HG02885 (cell line): ENCODE results near the gene MRPL33.

Experiments used
- ATAC-seq: cut with Tn5 transposase; IDR thresholded peaks from one replicate; pipeline ENCODE4 v1.9.1; 2021; ENCODE audit warnings: mild to moderate bottlenecking; ENCODE audit not compliant: unreplicated experiment, poor library complexity

The MRPL33 gene

DNA sequence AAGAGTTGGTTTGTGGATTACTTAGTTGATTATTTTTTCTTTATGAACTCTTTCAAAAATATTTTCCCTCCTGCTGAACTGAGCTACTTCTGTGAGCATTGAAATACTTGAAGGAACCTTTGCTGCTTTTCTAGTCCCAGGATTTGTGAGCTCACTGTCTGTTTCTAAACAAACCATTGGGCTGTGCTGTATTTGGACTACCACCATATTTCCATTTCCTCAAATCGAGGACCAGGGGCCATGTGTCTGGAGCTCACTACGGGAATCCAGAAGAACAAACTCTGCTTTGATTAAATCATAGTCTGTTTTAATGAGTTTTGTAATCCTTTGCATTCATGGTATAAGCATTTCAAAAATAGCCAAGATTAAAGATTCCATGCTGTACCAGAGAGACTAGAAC is 1.3 kb downstream of the MRPL33 start:
- ATAC-seq = no peak

DNA sequence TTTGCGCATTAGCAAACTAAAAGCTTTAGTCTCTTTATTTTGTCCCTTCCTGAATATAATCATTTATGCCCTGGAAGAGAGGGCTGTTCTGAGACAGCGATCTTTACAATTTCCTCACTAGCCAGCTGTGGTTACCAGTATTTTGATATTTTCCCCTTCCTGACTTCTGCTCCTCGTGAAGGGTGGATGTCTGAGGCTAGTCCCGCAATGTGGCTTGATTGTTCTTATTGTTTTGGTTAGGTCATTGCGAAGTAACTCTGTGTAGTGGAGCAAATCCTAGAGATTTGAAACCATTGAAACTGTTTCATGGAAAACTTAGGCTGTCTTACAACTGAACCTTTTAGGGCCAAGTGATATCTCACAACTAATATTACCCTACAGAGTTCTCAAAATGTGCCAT is 2.4 kb downstream of the MRPL33 start:
- no peak for ATAC-seq

GRCh38 chr2:27776097-27776496 is 4.6 kb downstream of the MRPL33 start:
- ATAC-seq = no peak

GRCh38 chr2:27776696-27777095 is 5.2 kb downstream of the MRPL33 start:
- no peak for ATAC-seq

DNA sequence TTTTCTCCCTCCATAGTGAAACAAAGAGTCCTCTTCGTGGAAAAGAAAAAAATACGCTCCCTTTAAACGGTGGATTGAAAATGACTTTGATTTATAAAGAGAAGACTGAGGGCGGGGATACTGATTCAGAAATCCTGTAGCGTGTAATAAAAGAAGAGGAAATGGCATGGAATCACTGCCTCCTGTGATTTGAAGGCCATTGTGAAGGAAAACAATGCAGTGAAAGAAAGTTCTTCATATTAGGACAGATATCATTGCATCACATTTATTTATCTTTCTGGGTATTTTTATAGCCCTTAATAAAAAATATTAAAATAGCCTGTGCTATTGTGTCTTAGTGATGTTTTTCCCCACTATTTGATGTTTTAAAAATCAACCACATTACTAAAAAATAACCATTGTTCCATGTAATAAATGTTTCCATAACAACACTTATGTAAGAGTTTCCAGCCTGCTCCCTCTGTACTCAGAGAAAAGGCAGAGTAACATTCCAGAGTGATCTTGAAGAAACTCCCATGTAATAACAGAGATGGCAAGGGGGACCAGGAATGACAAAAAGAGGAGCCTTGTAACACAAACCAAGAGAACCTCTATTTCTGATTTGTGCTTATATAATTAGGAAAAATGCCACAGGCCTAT is 8.0 kb downstream of the MRPL33 start:
- no peak for ATAC-seq

- ATAC-seq = no peak
These were observed 10.0 kb downstream of the MRPL33 start for GRCh38 chr2:27781496-27781895.

DNA sequence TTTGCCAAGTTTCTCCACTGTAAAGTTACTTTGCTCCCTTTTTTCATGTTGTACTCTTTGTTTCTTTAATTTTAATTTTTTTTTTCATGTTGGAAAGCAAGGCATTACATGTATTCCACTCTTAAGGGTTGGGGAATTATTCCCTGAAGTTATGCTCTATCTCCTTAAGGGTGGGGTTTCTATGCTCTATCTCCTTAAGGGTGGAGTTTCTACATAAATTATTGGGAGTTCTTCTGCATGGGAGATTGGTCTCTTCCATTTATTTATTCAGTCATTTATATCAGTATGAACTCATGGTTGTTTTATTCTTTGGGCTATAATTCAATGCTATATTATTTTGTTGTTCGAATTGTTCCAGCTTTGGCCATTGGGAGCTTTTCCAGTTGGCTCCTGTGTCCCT is 11.2 kb downstream of the MRPL33 start:
- ATAC-seq = no peak

- no peak for ATAC-seq
These were observed 19.3 kb downstream of the MRPL33 start for GRCh38 chr2:27790796-27791195.

- ATAC-seq = no peak
These were observed 21.2 kb downstream of the MRPL33 start for GRCh38 chr2:27792759-27793158.

- no peak for ATAC-seq
These were observed 23.7 kb downstream of the MRPL33 start for GRCh38 chr2:27795093-27795834.

- no peak for ATAC-seq
These were observed 24.4 kb downstream of the MRPL33 start for GRCh38 chr2:27795868-27796277.

DNA sequence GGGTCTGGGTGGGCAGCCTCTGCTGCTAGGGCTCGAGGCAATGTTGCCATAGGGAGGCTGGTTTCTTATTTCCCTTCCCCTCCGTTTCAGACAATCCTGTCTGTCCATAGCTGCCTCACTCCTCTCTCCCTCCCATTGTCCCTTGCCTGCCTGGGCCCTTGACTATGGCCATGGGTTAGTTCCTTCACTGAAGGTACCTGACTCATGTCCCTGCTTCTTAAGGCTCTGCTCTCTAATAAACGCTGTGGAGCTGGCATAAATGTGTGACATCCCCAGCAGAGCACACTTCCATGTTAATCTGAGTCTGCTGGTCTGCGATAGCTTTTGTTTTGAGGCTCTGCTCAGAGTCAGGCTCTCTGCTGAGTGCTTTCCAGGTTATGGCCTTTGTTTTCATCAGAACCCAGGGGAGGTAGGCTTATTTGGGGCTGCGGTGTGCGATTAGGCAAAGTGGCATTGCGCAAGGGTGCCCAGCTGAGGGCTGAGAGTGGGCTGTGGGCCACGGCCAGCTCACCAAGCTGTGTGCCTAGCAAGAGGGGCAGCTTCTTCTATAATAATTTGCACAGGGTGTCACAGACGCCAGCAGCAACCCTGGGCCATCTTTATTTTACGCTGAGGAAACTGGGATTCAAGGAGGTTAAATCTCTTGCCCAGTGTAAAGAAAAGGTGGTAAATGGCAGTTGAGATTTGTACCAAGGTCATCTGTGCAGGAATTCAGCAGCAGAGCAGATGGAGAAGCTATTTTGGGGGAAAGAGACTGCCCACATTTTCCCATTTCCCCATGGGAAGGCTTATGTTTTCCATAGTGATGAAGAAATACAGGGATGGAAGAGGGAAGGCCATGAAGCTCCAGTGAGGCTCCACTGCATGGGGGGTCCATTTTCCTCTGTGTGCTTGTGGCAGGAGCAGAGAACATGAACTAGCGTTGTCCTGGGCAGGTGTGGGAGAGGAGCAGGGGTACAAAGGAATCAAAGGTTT is 25.6 kb downstream of the MRPL33 start:
- ATAC-seq = no peak

GRCh38 chr2:27797841-27798240 is 26.3 kb downstream of the MRPL33 start:
- no peak for ATAC-seq

DNA sequence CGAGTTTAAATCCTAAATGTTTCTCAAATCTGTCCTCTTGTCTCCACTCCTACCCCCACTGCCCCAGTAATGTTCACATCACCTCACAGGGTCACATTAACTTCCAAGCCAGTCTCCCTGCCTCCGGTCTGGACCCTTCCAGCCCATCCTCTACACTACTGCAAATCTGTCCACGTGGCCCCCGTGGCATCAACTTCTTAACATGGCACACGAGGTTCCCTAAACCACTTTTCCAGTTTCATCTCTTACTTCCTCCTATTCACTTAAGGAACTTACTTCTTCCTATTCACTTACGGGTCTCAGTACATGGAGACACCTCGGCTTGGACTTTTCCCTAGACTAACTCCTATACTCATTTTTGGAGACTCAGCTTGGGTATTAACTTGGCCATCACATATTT is 27.0 kb downstream of the MRPL33 start:
- no peak for ATAC-seq

DNA sequence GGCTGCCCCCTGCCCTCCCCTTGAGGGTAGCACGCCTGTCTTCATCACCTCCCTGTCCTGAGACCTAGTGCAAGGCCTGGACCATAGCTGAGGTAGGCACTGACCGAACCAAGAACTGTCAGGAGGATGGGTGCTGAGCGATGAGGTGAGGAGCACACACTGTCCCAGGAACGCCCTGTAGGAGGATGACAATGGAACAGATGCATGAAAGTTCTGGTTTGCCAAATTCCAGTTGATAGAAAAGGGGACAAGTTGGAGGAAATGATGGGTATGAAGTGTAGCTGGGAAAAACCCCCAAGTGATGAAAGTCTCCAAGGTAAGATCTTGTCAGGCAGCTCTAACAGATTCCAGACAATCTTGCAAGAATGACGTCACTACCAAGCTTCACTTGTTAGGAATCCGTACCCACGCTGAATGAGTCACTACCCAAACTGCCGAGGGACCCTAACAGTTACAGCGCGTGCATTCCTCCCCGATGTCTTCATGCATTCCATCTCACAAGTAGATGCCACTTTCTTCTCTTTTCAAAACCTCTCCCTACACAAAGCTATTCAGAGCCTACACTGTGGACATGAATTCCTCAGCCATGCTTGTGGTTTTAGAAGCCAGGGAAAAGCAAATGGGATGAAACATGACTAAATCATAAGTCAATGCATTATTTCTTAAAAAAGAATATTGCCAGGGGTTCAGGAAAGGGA is 27.6 kb downstream of the MRPL33 start:
- ATAC-seq = no peak

GRCh38 chr2:27799646-27800010 is 28.1 kb downstream of the MRPL33 start:
- ATAC-seq = no peak

- ATAC-seq = no peak
These were observed 29.3 kb downstream of the MRPL33 start for GRCh38 chr2:27800856-27801255.

DNA sequence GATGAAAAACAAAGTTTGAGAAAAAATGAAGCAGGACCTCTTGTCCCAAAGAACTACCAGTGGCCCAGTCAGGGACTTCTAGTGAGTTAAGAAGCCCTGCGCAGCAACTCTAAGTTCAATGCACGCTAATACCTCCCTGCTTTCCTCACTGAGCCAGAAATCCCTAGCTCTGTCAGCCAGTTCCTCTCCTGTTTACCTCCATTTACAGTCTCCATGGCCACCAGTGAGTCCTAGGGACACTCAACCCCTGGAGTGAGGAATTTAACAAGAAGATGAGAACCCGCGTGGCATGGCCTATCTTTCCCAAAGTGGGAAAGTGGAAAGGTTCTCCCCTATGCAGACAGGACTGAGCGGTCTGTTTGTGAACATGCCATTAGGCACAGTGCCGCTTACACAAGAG is 31.0 kb downstream of the MRPL33 start:
- ATAC-seq = no peak

DNA sequence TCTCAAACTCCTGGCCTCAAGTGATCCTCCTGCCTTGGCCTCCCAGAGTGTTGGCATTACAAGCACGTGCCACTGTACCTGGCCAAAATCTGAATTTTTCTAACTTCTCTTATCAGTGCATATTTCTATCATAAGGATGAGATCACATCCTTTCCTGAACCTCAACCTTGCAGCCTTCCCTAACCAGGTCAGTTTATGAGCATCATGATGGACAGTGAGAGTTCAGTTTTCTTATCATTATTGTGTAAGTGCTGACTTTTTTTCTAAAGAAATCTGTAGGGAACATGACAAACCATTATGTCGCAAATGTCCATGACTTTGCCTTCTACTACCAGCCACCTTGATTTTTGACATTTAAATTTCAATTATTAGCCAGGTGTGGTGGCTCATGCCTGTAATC is 31.5 kb downstream of the MRPL33 start:
- ATAC-seq = no peak

GRCh38 chr2:27804146-27804545 is 32.6 kb downstream of the MRPL33 start:
- no peak for ATAC-seq
